DMS53 treated with DMSO at 0.1 percent for 48 hours (cell line): Measurements from ENCODE around the gene NEMF.
"Not testable (repeated sequence)": the region's sequence is repeated elsewhere in the genome, so short reads cannot be mapped to it uniquely, and the experiment has no call there.

Experiments used
- DNase-seq: peaks from one replicate; lab custom pipeline; 2025; ENCODE audit not compliant: unreplicated experiment; lab: John Stamatoyannopoulos, UW

The NEMF gene

GRCh38 chr14:49876563-49877127, 24.1 kb upstream of the NEMF start:
- no peak for DNase-seq

GRCh38 chr14:49875640-49876198, 23.1 kb upstream of the NEMF start:
- no peak for DNase-seq

GRCh38 chr14:49873548-49873947, 21.0 kb upstream of the NEMF start:
- not testable (repeated sequence) for DNase-seq

GRCh38 chr14:49870908-49871307, 18.3 kb upstream of the NEMF start:
- no peak for DNase-seq

- DNase-seq, result no peak
Observed at GRCh38 chr14:49868720-49869114, 16.1 kb upstream of the NEMF start.

- peak; percentile 80 for DNase-seq
Observed at GRCh38 chr14:49867831-49868719, 15.5 kb upstream of the NEMF start.

GRCh38 chr14:49865431-49865859, 12.9 kb upstream of the NEMF start:
- DNase-seq, result peak; percentile 15

- no peak for DNase-seq
Observed at GRCh38 chr14:49863487-49864281, 11.1 kb upstream of the NEMF start.

GRCh38 chr14:49862089-49862673, 9.6 kb upstream of the NEMF start:
- DNase-seq, result peak; percentile 55

GRCh38 chr14:49861699-49862088, 9.1 kb upstream of the NEMF start:
- no peak for DNase-seq

GRCh38 chr14:49860988-49861698, 8.6 kb upstream of the NEMF start:
- DNase-seq, result no peak

GRCh38 chr14:49858383-49858782, 5.8 kb upstream of the NEMF start:
- no peak for DNase-seq

- no peak for DNase-seq
Observed at GRCh38 chr14:49857427-49858003, 4.9 kb upstream of the NEMF start.

GRCh38 chr14:49853572-49854375, 1.2 kb upstream of the NEMF start:
- DNase-seq, result peak; percentile 76

GRCh38 chr14:49853158-49853477, 530 bp upstream of the NEMF start:
- no peak for DNase-seq

- no peak for DNase-seq
Observed at GRCh38 chr14:49851813-49852212, 775 bp downstream of the NEMF start.

- DNase-seq, result no peak
Observed at GRCh38 chr14:49849213-49849847, 3.3 kb downstream of the NEMF start.

GRCh38 chr14:49828640-49829039, 23.9 kb downstream of the NEMF start:
- DNase-seq, result no peak

- DNase-seq, result no peak
Observed at GRCh38 chr14:49820176-49820575, 32.4 kb downstream of the NEMF start.
